Panc1 (cell line): ENCODE measurements around the gene ALK. TPM values are rescaled to one million over a fixed set of nuclear protein-coding genes. Genes with fewer than 3 reads are reported as not detected.

ENCODE experiments used
- ATAC-seq: fragments of 200-7000 bp; cut with Tn5 transposase; 2 replicates; pipeline ENCODE4 v1.9.1; 2020; ENCODE audit warnings: mild to moderate bottlenecking, moderate library complexity
- BruUV-seq: library from RNA; stranded (reverse); fragments of 400-500 nt; replicated peaks from 2 replicates; lab custom pipeline; 2021; lab: Mats Ljungman, UMichigan
- CTCF ChIA-PET: fragments of 300-600 bp; sonication (Branson Sonifier 250); formaldehyde crosslinking; loops from one replicate; lab custom pipeline; 2022; ENCODE audit warnings: antibody characterized with exemption; lab: Charles Lee
- POLR2A ChIA-PET: fragments of 300-600 bp; sonication (Branson Sonifier 250); formaldehyde crosslinking; loops from one replicate; lab custom pipeline; 2022; ENCODE audit warnings: antibody characterized with exemption; lab: Charles Lee
- DNase-seq: peaks from one replicate; pipeline ENCODE4 v3.0.0-alpha.2; 2010; ENCODE audit warnings: low read depth, low spot score
- H3K27ac ChIP-seq: 2 replicates; pipeline ENCODE4 v1.5.1; 2011; ENCODE audit warnings: mild to moderate bottlenecking, low read length, inconsistent platforms
- H3K27me3 ChIP-seq: fragments of 200-500 bp; sonication (Bioruptor generic); 2 replicates; pipeline ENCODE4 v1.6.0; 2014; ENCODE audit warnings: low read length, inconsistent platforms; ENCODE audit not compliant: control insufficient read depth, insufficient read depth
- H3K36me3 ChIP-seq: fragments of 200-500 bp; sonication (Bioruptor generic); 2 replicates; pipeline ENCODE4 v1.5.1; 2014; ENCODE audit warnings: inconsistent platforms, mild to moderate bottlenecking, low read length, moderate library complexity; ENCODE audit not compliant: control insufficient read depth, insufficient read depth
- H3K4me1 ChIP-seq: 2 replicates; pipeline ENCODE4 v1.5.1; 2011; ENCODE audit warnings: inconsistent platforms, mild to moderate bottlenecking, low read length, moderate library complexity; ENCODE audit not compliant: control insufficient read depth, insufficient read depth
- H3K4me3 ChIP-seq, 2 experiments: 2 replicates each; pipeline ENCODE4 v1.5.1; 2011 to 2012; ENCODE audit warnings: low read depth in 2 of 2, low read length in 2 of 2, mild to moderate bottlenecking in 2 of 2, inconsistent platforms in 1 of 2, moderate library complexity in 1 of 2
- H3K9me3 ChIP-seq: fragments of 200-500 bp; sonication (Bioruptor generic); 2 replicates; pipeline ENCODE4 v1.5.1; 2014; ENCODE audit warnings: low read depth, mild to moderate bottlenecking, inconsistent platforms, low read length, moderate library complexity; ENCODE audit not compliant: control insufficient read depth, insufficient read depth
- POLR2AphosphoS5 ChIP-seq: IDR thresholded peaks from 2 replicates; pipeline ENCODE4 v1.6.1; 2012; ENCODE audit warnings: mild to moderate bottlenecking, low read depth, low read length, moderate library complexity
- REST ChIP-seq, 2 experiments: IDR thresholded peaks; 2 replicates each; pipeline ENCODE4 v1.6.1; 2011 to 2012; ENCODE audit warnings: low read depth in 2 of 2, control low read depth in 1 of 2, low read length in 1 of 2, mild to moderate bottlenecking in 1 of 2, moderate library complexity in 1 of 2; ENCODE audit not compliant: insufficient read depth in 1 of 2
- SIN3A ChIP-seq: IDR thresholded peaks from 2 replicates; pipeline ENCODE4 v1.6.1; 2012; ENCODE audit warnings: low read depth, mild to moderate bottlenecking, low read length, moderate library complexity, borderline replicate concordance; ENCODE audit not compliant: insufficient read depth
- TCF7L2 ChIP-seq: IDR thresholded peaks from 2 replicates; pipeline ENCODE4 v1.6.1; 2011; ENCODE audit warnings: mild to moderate bottlenecking, low read depth, low read length, inconsistent platforms
- in situ Hi-C: cut with HindIII; loops from 2 replicates; pipeline ENCODE4 v1.10.0; 2016; ENCODE audit warnings: low sequenced_read_pairs, low pct_unique_long_range_greater_than_20kb
- intact Hi-C: fragments of 100-400 bp; cut with micrococcal nuclease; formaldehyde crosslinking; loops from one replicate; pipeline ENCODE4 v1.10.0; 2022; ENCODE audit not compliant: unreplicated experiment
- total RNA-seq: library from RNA; stranded (reverse); gene quantifications from one replicate; pipeline ENCODE4 v1.2.1, GENCODE V29; 2021; ENCODE audit not compliant: unreplicated experiment
- TF ChIP-seq, protein P1 (sequence below): fragments of 450-650 bp; IDR thresholded peaks from 2 replicates; pipeline ENCODE4 v1.5.1; 2017; ENCODE audit warnings: mild to moderate bottlenecking

The ALK gene
- total RNA-seq, 1 experiment from 2014 or later: not detected

DNA sequence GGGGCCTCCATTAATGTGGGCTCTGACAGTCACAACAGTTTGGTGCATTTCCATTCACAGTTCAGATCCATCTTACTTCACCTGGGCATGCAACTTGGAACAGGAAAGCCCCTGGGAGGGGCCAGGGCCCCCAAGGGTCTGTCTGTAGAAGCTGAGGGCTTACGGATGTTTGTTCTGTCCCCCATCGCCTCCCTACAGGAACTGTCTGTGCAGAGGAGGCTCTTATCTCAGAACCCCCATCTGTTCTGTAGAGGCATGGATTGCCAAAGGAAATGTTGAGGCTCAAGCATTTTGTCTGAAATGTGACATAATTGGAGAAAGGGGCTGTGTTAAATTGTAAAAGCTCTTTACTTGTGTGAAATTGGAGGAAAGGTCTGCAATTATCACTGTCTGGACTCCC lies 471.9 kb downstream of the ALK start:
- intact Hi-C loops: no loop called here
- in situ Hi-C loops: no loop called here
- no peak for TF ChIP-seq SIN3A
- TF ChIP-seq TCF7L2: no peak
- TF ChIP-seq, protein P1, sequence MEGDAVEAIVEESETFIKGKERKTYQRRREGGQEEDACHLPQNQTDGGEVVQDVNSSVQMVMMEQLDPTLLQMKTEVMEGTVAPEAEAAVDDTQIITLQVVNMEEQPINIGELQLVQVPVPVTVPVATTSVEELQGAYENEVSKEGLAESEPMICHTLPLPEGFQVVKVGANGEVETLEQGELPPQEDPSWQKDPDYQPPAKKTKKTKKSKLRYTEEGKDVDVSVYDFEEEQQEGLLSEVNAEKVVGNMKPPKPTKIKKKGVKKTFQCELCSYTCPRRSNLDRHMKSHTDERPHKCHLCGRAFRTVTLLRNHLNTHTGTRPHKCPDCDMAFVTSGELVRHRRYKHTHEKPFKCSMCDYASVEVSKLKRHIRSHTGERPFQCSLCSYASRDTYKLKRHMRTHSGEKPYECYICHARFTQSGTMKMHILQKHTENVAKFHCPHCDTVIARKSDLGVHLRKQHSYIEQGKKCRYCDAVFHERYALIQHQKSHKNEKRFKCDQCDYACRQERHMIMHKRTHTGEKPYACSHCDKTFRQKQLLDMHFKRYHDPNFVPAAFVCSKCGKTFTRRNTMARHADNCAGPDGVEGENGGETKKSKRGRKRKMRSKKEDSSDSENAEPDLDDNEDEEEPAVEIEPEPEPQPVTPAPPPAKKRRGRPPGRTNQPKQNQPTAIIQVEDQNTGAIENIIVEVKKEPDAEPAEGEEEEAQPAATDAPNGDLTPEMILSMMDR: no peak
- no peak for TF ChIP-seq POLR2AphosphoS5
- no peak for TF ChIP-seq REST (IDR thresholded peaks at IDR 0.05; ENCODE audit: insufficient read depth in 1 of 2, low read depth in 2 of 2, low read length in 1 of 2)
- no peaks in the 10 kb centered on the region; the same call in 1 of the 2 replicates for H3K36me3 ChIP-seq
- ATAC-seq (no peak), DNase-seq (no peak)
- no peak overlapping the region for H3K4me3 ChIP-seq
- ChIA-PET CTCF (no interaction called here), POLR2A (no interaction called here)
- no peaks in the 10 kb centered on the region for H3K4me1 ChIP-seq
- no peak overlapping the region for H3K27ac ChIP-seq
- H3K27me3 ChIP-seq: peaks cover 5% of the 10 kb centered on the region
- no peaks in the 10 kb centered on the region for H3K9me3 ChIP-seq
- no TSS peak for BruUV-seq

- TF ChIP-seq POLR2AphosphoS5 (no peak), TCF7L2 (no peak), REST (IDR thresholded peaks at IDR 0.05; ENCODE audit: insufficient read depth in 1 of 2, low read depth in 2 of 2, low read length in 1 of 2) (no peak), SIN3A (no peak)
- TF ChIP-seq, protein P1: no peak
- H3K36me3 ChIP-seq: no peaks in the 10 kb centered on the region
- H3K9me3 ChIP-seq: no peaks in the 10 kb centered on the region
- ATAC-seq (no peak), DNase-seq (no peak)
- peaks cover 5% of the 10 kb centered on the region for H3K27me3 ChIP-seq
- H3K27ac ChIP-seq: no peak overlapping the region
- in situ Hi-C loops (no loop called here), intact Hi-C loops (no loop called here)
- H3K4me3 ChIP-seq: no peak overlapping the region
- ChIA-PET POLR2A (no interaction called here), CTCF (no interaction called here)
- H3K4me1 ChIP-seq: no peaks in the 10 kb centered on the region
- BruUV-seq: no TSS peak
Measured at GRCh38 chr2:29448096-29448688, 473.2 kb downstream of the ALK start.
